ENCODE results near the gene RANBP10. TPM values are rescaled to one million over a fixed set of nuclear protein-coding genes. Genes with fewer than 3 reads are reported as not detected.

The RANBP10 gene
- total RNA-seq, 4 donors from 2014 or later = 15.0 to 24.6 (median 17.9) TPM

- DNase-seq (ENCODE audit: low spot score in 2 of 2) = no peak
- TF ChIP-seq POLR2A (IDR thresholded peaks at IDR 0.05) (no peak), CTCF (IDR thresholded peaks at IDR 0.05) (no peak)
- intact Hi-C loops (cut with DNase I; ENCODE audit: low total_unique reads) = no loop called here
- 78 to 86% methylated on average over 4 of the region's 4 CpGs for WGBS, 2 donors
- H3K4me3 ChIP-seq (ENCODE audit: low read depth, poor library complexity, severe bottlenecking) = no peak overlapping the region
Measured at GRCh38 chr16:67804853-67805542, 1.4 kb downstream of the RANBP10 start.

- 54 to 66% methylated on average over 3 of the region's 3 CpGs for WGBS, 2 donors
- DNase-seq (ENCODE audit: low spot score in 2 of 2) = no peak
- intact Hi-C loops (cut with DNase I; ENCODE audit: low total_unique reads) = no loop called here
- H3K4me3 ChIP-seq (ENCODE audit: low read depth, poor library complexity, severe bottlenecking) = no peak overlapping the region
- no peak for TF ChIP-seq CTCF (IDR thresholded peaks at IDR 0.05)
- no peak for TF ChIP-seq POLR2A (IDR thresholded peaks at IDR 0.05)
Measured at GRCh38 chr16:67803894-67804293, 2.5 kb downstream of the RANBP10 start.

- H3K4me3 ChIP-seq (ENCODE audit: low read depth, poor library complexity, severe bottlenecking) = no peak overlapping the region
- TF ChIP-seq POLR2A (IDR thresholded peaks at IDR 0.05) (no peak), CTCF (IDR thresholded peaks at IDR 0.05) (no peak)
- intact Hi-C loops (cut with DNase I; ENCODE audit: low total_unique reads) = no loop called here
- 87 to 97% methylated on average over 2 of the region's 2 CpGs for WGBS, 2 donors
- DNase-seq (ENCODE audit: low spot score in 2 of 2) = no peak
Measured at GRCh38 chr16:67801883-67802282, 4.5 kb downstream of the RANBP10 start.

GRCh38 chr16:67801241-67801640, 5.1 kb downstream of the RANBP10 start:
- DNase-seq (ENCODE audit: low spot score in 2 of 2) = no peak
- TF ChIP-seq CTCF (IDR thresholded peaks at IDR 0.05) = no peak
- TF ChIP-seq POLR2A (IDR thresholded peaks at IDR 0.05) = no peak
- no peak overlapping the region for H3K4me3 ChIP-seq (ENCODE audit: low read depth, poor library complexity, severe bottlenecking)
- intact Hi-C loops (cut with DNase I; ENCODE audit: low total_unique reads) = no loop called here
- 83 to 100% methylated on average over 1 of the region's 1 CpG for WGBS, 2 donors

- DNase-seq (ENCODE audit: low spot score in 2 of 2) = peak; percentile 28 to 86
- 65 to 68% methylated on average over 7 of the region's 7 CpGs for WGBS, 2 donors
- TF ChIP-seq CTCF (IDR thresholded peaks at IDR 0.05) = no peak
- TF ChIP-seq POLR2A (IDR thresholded peaks at IDR 0.05) = no peak
- intact Hi-C loops (cut with DNase I; ENCODE audit: low total_unique reads) = no loop called here
- no peak overlapping the region for H3K4me3 ChIP-seq (ENCODE audit: low read depth, poor library complexity, severe bottlenecking)
Measured at GRCh38 chr16:67800338-67800926, 5.9 kb downstream of the RANBP10 start.
